Measurements from ENCODE around the gene MYH11. TPM values are rescaled to one million over a fixed set of nuclear protein-coding genes. Genes with fewer than 3 reads are reported as not detected.

MYH11 gene
- not detected in 2 replicates for total RNA-seq (2014; rRNA removed; shearing (Covaris generic))

DNA sequence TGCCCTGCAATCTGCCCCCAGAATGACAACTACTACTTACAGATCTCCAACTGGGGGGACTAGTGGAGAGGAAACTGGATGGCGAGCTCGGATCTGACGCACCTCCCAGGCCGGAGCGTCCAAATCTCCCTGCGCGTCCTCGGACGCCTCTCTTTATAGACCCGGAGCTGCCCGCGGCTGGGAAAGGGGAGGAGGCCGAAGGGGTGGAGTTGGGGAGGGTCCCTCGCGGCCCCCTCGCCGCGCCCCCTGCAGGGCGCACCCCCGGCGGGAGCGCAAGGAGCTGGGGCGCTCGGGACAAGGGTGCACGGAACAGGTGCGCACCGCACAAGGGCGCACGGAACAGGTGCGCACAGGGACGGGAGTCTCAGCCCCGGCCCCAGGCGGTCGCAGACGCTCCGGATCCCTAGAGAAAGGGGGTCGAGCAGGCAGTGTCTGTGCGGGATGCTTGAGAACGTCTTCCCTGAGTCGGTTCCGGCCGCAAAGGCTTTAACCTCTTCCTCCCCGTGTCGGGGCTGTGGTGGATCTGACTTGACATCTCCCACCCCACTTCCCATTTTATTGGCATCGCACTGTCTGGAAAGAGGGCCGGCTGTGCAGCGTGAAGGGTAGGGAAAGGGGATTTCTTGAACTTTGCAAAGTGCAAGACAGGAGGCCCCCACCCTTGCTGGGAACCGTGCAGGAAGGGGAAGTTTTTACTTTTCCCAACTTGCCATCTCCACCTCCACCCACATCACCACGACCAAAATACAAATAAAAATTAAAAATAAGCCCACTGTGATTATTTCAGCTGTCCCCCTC is at the start of gene MYH11:
TSS of gene MYH11 (minus strand) at position 128 of the 798 bp plus-strand sequence. CDS start 18,776 bp downstream, outside the sequence.

DNA sequence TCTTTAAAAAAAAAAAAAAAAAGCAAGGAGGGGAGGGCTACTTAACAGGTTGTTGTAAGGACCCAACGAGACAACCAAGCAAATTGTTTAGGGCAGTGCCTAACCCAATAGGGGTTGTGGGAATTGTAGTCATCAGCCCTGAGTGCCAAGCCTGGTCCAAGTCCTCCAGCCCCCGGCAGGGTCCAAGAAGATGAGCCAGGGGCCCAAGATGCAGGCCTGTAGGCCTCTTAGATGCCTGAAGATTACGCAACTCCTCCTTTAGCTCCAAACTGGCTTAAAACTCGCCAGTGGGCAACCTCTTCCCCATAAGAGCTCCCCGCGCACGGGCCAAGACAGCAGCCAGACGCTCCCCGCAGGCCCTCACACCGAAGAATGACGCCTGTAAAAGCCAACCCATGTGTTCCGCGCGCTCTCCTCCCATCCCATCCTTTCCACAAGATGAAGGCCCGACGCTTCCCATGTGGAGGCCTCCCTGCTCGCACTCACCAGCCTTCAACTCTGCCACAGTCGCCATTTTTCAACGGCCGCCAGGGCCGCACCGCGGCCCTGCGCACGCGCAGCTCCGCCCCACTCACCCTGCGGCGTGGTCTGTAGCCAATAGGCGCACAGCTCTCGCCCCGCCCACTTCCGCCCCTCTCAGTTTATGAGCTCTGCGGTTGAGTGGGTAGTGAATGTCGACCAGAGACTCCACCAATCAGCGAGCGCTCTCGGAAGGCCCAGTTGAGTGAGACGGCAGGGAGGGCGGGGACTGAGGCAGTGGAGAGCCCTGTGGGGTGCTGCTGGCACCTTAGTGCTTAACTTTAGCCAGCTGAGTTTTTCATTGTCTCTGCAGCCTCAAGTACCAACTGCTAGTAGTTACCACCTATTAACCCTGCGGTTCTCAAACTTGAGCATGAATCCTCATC is 31.5 kb upstream of the MYH11 start, which contains the start of gene CEP20:
TSS of gene CEP20 (minus strand) at position 532 of the 905 bp plus-strand sequence. CDS start at position 514, 18 bp downstream.

Small RNAs within 50 kb of the gene (small RNA-seq; reads per million reads assigned to genes)
- not detected for gene RNU6-213P

Other genes starting within 250 kb of the MYH11 start
- gene MARF1, start 213.9 kb downstream of the MYH11 start, total RNA-seq (2014; rRNA removed; shearing (Covaris generic)): 11.5 and 12.7 TPM in 2 replicates
- 88.6 and 115 TPM in 2 replicates for gene NDE1, start 206.8 kb downstream of the MYH11 start, total RNA-seq (2014; rRNA removed; shearing (Covaris generic))
- 23.9 and 24.3 TPM in 2 replicates for gene CEP20, start 31.6 kb upstream of the MYH11 start, total RNA-seq (2014; rRNA removed; shearing (Covaris generic))
- 12.0 and 14.3 TPM in 2 replicates for gene ABCC1, start 92.6 kb upstream of the MYH11 start, total RNA-seq (2014; rRNA removed; shearing (Covaris generic))

All from A375 (cell line).